ENCODE measurements around the gene TNIK.

- TF ChIP-seq CTCF (IDR thresholded peaks at IDR 0.05) (no peak), POLR2A (IDR thresholded peaks at IDR 0.05) (no peak)
Measured at GRCh38 chr3:171328419-171329082, 131.7 kb downstream of the TNIK start.

All from uterus (tissue), 2 donors.